GM04503 (cell line): ENCODE data around the gene TRAF7.
A peak's percentile ranks its signal among the peaks of the same experiment; 100 is the strongest.

Experiments
- DNase-seq: peaks from one replicate; pipeline ENCODE4 v3.0.0-alpha.2; 2012; ENCODE audit warnings: low read depth

Gene TRAF7

DNA sequence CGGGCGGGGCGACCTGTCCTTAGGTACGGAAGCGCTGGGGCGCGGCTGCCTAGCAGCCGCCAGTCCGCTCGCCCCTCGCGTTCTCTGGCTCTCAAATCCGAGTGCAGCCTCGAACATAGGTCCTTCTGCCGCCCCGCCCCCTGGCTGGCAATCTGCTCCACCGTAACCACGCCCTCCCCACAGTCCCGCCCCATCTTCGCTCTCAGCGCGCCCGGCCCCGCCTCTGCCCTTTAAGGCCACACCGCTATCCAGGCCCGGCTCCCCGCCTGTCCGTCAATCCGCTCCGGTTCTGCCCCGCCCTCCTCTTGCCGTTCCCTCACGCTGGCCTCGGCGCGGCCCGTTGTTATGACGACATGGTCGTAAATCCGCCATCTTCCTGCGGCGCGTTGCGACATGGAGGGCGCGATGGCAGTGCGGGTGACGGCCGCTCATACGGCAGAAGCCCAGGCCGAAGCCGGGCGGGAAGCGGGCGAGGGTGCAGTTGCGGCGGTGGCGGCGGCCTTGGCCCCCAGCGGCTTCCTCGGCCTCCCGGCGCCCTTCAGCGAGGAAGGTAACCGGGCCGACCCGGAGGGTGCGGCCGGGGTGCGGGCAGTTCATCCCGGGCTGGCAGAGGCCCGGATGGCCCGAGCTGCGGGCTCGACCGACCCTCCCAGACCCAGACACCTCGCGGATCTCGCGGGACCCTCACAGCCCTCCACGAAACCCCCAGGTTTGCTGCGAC, 67.8 kb downstream of the TRAF7 start, which contains the start of gene E4F1:
E4F1 (plus strand) TSS at position 371 of the 721 bp plus-strand sequence; CDS start at position 394, 23 bp downstream.
- DNase-seq = peak; percentile 90

DNA sequence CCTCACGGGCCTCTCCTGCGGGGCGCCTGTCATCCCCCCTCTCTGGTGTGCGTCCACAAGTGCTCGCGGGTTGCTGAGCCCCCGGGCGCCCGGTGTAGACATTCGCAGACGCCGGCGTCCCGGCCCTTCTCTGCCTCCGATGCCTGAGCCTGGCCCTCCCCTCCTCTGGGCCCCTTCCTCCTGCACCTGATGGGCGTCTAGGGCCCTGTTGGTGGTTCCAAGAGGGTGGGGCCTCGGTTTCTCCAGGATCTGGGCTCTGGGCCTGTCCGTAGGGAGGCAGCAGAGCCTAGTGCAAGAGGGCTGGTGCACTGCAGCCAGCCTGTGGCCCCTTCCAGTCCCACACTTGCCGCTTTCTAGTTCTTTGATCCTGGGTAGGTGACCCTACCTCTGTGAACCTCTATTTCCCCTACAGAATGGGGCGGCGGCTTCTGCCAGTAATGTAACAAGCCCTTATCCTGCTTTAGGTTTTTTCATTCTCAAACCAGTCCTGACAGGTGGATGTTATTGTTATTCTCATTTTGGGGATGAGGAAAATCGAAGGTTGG, 68.4 kb downstream of the TRAF7 start:
- DNase-seq = no peak

DNA sequence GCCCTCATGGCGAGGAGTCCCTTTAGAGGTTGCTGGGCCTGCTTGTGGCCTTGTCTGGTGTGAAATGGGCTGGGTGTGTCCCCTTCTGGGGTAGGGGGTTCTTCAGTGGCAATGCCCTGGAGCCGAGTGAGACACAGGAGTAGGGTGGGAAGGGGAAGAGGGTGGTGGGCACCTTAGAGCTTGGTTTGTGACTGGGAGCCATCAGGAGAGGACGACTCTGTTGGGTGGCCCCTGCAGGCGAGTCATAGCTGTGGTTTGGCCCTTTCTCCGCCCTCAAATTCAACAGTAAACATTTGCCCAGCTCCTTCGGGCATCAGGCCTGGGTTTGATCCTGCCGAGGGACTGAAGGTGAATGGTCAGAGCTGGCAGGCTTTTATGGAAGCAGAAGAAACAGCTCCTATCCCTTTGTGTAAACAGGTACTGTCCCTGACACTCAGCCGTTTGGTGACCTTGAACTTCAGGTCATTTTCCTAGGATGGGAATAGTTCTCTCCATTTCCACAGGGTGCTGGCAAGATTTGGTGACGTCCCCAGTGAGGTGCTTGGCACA, 70.7 kb downstream of the TRAF7 start:
- no peak for DNase-seq

DNA sequence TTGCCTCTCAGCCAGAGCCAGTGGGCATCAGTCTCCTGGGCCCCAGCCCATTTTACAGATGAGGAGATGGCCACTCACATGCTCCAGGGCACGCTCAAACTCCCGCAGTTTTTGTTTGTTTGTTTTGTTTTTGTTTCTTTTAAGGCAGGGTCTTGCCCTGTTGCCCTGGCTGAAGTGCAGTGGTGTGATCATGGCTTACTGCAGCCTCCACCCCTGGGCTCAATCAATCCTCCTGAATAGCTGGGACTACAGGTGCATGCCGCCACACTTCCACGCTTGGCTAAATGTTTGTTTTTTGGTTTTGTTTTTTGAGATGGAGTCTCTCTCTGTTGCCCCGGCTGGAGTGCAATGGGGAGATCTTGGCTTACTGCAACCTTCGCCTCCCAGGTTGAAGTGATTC, 71.3 kb downstream of the TRAF7 start:
- DNase-seq = no peak
